H1 (cell line): Measurements from ENCODE around the gene GSG1L.

Source experiments
- BRCA1 ChIP-seq: IDR thresholded peaks from 2 replicates; pipeline ENCODE4 v1.6.1; 2012; ENCODE audit warnings: low read depth, low read length, improper control_type of control experiment
- CBX8 ChIP-seq: fragments of 300-800, 300-1000 bp; sonication (generic); IDR thresholded peaks from 2 replicates; pipeline ENCODE4 v1.7.1; 2016; ENCODE audit warnings: low read depth, low read length, borderline replicate concordance
- CEBPB ChIP-seq: IDR thresholded peaks from 2 replicates; pipeline ENCODE4 v1.6.1; 2012; ENCODE audit warnings: low read depth, low read length
- CHD2 ChIP-seq: IDR thresholded peaks from 2 replicates; pipeline ENCODE4 v1.6.1; 2012; ENCODE audit warnings: low read length, improper control_type of control experiment
- CTCF ChIP-seq, 3 experiments: IDR thresholded peaks; 1 replicate in 2 of 3; 2 replicates in 1 of 3; pipeline versions ENCODE4 v1.5.1 to v1.6.1; 2011; ENCODE audit warnings: low read length in 3 of 3, mild to moderate bottlenecking in 3 of 3, inconsistent platforms in 2 of 3, low read depth in 1 of 3, moderate library complexity in 1 of 3; ENCODE audit not compliant: insufficient read depth in 1 of 3; ENCODE audit errors: control extremely low read depth in 1 of 3
- EZH2 ChIP-seq: fragments of 200-600 bp; sonication (generic); IDR thresholded peaks from 2 replicates; pipeline ENCODE4 v1.7.1; 2012; ENCODE audit warnings: low read depth, mild to moderate bottlenecking, moderate library complexity, low read length, inconsistent platforms; ENCODE audit not compliant: severe bottlenecking
- JUN ChIP-seq: IDR thresholded peaks from 2 replicates; pipeline ENCODE4 v1.6.1; 2011; ENCODE audit warnings: low read depth, mild to moderate bottlenecking, improper control_type of control experiment, low read length
- KDM4A ChIP-seq: IDR thresholded peaks from one replicate; pipeline ENCODE4 v1.7.1; 2012; ENCODE audit warnings: low read depth, mild to moderate bottlenecking, moderate library complexity, low read length, inconsistent platforms; ENCODE audit not compliant: severe bottlenecking
- POLR2AphosphoS5 ChIP-seq: IDR thresholded peaks from 2 replicates; pipeline ENCODE4 v1.6.1; 2011; ENCODE audit warnings: low read depth, low read length
- SIN3A ChIP-seq, 2 experiments: IDR thresholded peaks in 1 of 2; conservative IDR thresholded peaks in 1 of 2; 2 replicates each; pipeline ENCODE4 v1.6.1; 2011 to 2012; ENCODE audit warnings: low read length in 2 of 2, improper control_type of control experiment in 1 of 2, low read depth in 1 of 2, mild to moderate bottlenecking in 1 of 2
- SIRT6 ChIP-seq: IDR thresholded peaks from one replicate; pipeline ENCODE4 v1.7.1; 2012; ENCODE audit warnings: low read length, inconsistent platforms
- SRF ChIP-seq: IDR thresholded peaks from 2 replicates; pipeline ENCODE4 v1.6.1; 2011; ENCODE audit warnings: mild to moderate bottlenecking, low read depth, low read length, moderate library complexity
- YY1 ChIP-seq: IDR thresholded peaks from 2 replicates; pipeline ENCODE4 v1.6.1; 2011; ENCODE audit warnings: low read depth, mild to moderate bottlenecking, low read length
- TF ChIP-seq, protein P1 (sequence below): IDR thresholded peaks from 2 replicates; pipeline ENCODE4 v1.6.1; 2012; ENCODE audit warnings: low read length, inconsistent platforms

GRCh38 chr16:27799896-27800295 is 263.6 kb downstream of the GSG1L start:
- TF ChIP-seq POLR2AphosphoS5 (no peak), SIN3A (conservative IDR thresholded peaks at IDR 0.05 in 1 of 2, IDR thresholded peaks at IDR 0.05 in 1 of 2; ENCODE audit: low read depth in 1 of 2, low read length in 2 of 2) (no peak), CEBPB (no peak), CTCF (IDR thresholded peaks at IDR 0.05; ENCODE audit: control extremely low read depth in 1 of 3, insufficient read depth in 1 of 3, low read depth in 1 of 3, low read length in 3 of 3) (no peak), SIRT6 (no peak), CBX8 (no peak), SRF (no peak), KDM4A (no peak), EZH2 (no peak), CHD2 (no peak), YY1 (no peak), BRCA1 (no peak), JUN (no peak)
- TF ChIP-seq, protein P1, sequence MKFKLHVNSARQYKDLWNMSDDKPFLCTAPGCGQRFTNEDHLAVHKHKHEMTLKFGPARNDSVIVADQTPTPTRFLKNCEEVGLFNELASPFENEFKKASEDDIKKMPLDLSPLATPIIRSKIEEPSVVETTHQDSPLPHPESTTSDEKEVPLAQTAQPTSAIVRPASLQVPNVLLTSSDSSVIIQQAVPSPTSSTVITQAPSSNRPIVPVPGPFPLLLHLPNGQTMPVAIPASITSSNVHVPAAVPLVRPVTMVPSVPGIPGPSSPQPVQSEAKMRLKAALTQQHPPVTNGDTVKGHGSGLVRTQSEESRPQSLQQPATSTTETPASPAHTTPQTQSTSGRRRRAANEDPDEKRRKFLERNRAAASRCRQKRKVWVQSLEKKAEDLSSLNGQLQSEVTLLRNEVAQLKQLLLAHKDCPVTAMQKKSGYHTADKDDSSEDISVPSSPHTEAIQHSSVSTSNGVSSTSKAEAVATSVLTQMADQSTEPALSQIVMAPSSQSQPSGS: no peak
